GM18517 (cell line): Measurements from ENCODE around the gene WDR35.
A peak's percentile ranks its signal among the peaks of the same experiment; 100 is the strongest.

Source experiments
- ATAC-seq: cut with Tn5 transposase; IDR thresholded peaks from one replicate; pipeline ENCODE4 v1.9.1; 2021; ENCODE audit warnings: mild to moderate bottlenecking, moderate library complexity; ENCODE audit not compliant: unreplicated experiment

WDR35 gene

GRCh38 chr2:19989667-19990415, at the start of gene WDR35:
WDR35 (minus strand) TSS chr2:19990105; CDS start chr2:19990015, 90 bp downstream.
- ATAC-seq = peak; percentile 82

- ATAC-seq = no peak
Measured at GRCh38 chr2:20037660-20038059, 47.8 kb upstream of the WDR35 start.

GRCh38 chr2:20035955-20036666, 46.2 kb upstream of the WDR35 start:
- ATAC-seq = no peak

- no peak for ATAC-seq
Measured at GRCh38 chr2:20034821-20035220, 44.9 kb upstream of the WDR35 start.

GRCh38 chr2:20034218-20034617, 44.3 kb upstream of the WDR35 start:
- ATAC-seq = no peak

- ATAC-seq = no peak
Measured at GRCh38 chr2:20033322-20033721, 43.4 kb upstream of the WDR35 start.

- no peak for ATAC-seq
Measured at GRCh38 chr2:20030224-20030623, 40.3 kb upstream of the WDR35 start.

- no peak for ATAC-seq
Measured at GRCh38 chr2:20027705-20028434, 38.0 kb upstream of the WDR35 start.

- ATAC-seq = no peak
Measured at GRCh38 chr2:20027260-20027677, 37.4 kb upstream of the WDR35 start.

GRCh38 chr2:20025065-20025786, 35.3 kb upstream of the WDR35 start:
- ATAC-seq = no peak

GRCh38 chr2:20023688-20024087, 33.8 kb upstream of the WDR35 start:
- ATAC-seq = no peak

- ATAC-seq = no peak
Measured at GRCh38 chr2:20021405-20022009, 31.6 kb upstream of the WDR35 start.

- ATAC-seq = no peak
Measured at GRCh38 chr2:20019747-20020146, 29.8 kb upstream of the WDR35 start.

GRCh38 chr2:20018601-20019152, 28.8 kb upstream of the WDR35 start:
- no peak for ATAC-seq

GRCh38 chr2:20016346-20016745, 26.4 kb upstream of the WDR35 start:
- no peak for ATAC-seq

GRCh38 chr2:20015482-20016083, 25.7 kb upstream of the WDR35 start:
- ATAC-seq = no peak

- no peak for ATAC-seq
Measured at GRCh38 chr2:20013126-20013849, 23.4 kb upstream of the WDR35 start.

- no peak for ATAC-seq
Measured at GRCh38 chr2:20012282-20013125, 22.6 kb upstream of the WDR35 start, which contains the start of gene MATN3. MATN3 (minus strand) TSS chr2:20012668; CDS start chr2:20012631, 37 bp downstream.

GRCh38 chr2:20012032-20012281, 22.1 kb upstream of the WDR35 start:
- no peak for ATAC-seq
